COR-L47 (cell line): Measurements from ENCODE around the gene CDIP1.
A peak's percentile ranks its signal among the peaks of the same experiment; 100 is the strongest.

Source experiments
- DNase-seq: peaks from one replicate; lab custom pipeline; 2025; lab: John Stamatoyannopoulos, UW

CDIP1 gene

GRCh38 chr16:4514606-4515005 is 24.0 kb downstream of the CDIP1 start:
- no peak for DNase-seq

GRCh38 chr16:4513881-4514280 is 24.7 kb downstream of the CDIP1 start:
- no peak for DNase-seq

- no peak for DNase-seq
These were observed 25.3 kb downstream of the CDIP1 start for GRCh38 chr16:4513086-4513860.

- DNase-seq: no peak
These were observed 26.1 kb downstream of the CDIP1 start for GRCh38 chr16:4512473-4512872.

GRCh38 chr16:4511441-4512082 is 27.0 kb downstream of the CDIP1 start:
- DNase-seq: peak; percentile 47

GRCh38 chr16:4510747-4511426 is 27.7 kb downstream of the CDIP1 start:
- no peak for DNase-seq

- no peak for DNase-seq
These were observed 28.4 kb downstream of the CDIP1 start for GRCh38 chr16:4510131-4510530.

- DNase-seq: no peak
These were observed 29.2 kb downstream of the CDIP1 start for GRCh38 chr16:4509420-4509819.

GRCh38 chr16:4508806-4509205 is 29.8 kb downstream of the CDIP1 start:
- no peak for DNase-seq

GRCh38 chr16:4507588-4508345 is 30.8 kb downstream of the CDIP1 start:
- no peak for DNase-seq

- DNase-seq: peak; percentile 62
These were observed 32.1 kb downstream of the CDIP1 start for GRCh38 chr16:4506450-4506849.

GRCh38 chr16:4505356-4506147 is 33.0 kb downstream of the CDIP1 start:
- no peak for DNase-seq

- no peak for DNase-seq
These were observed 37.5 kb downstream of the CDIP1 start for GRCh38 chr16:4501071-4501478.

- no peak for DNase-seq
These were observed 38.3 kb downstream of the CDIP1 start for GRCh38 chr16:4500272-4500671.

- DNase-seq: no peak
These were observed 39.4 kb downstream of the CDIP1 start for GRCh38 chr16:4499196-4499555.

- DNase-seq: no peak
These were observed 39.9 kb downstream of the CDIP1 start for GRCh38 chr16:4498546-4499195.

- DNase-seq: no peak
These were observed 42.3 kb downstream of the CDIP1 start for GRCh38 chr16:4496305-4496704.

- DNase-seq: no peak
These were observed 42.8 kb downstream of the CDIP1 start for GRCh38 chr16:4495766-4496165.

- DNase-seq: no peak
These were observed 43.7 kb downstream of the CDIP1 start for GRCh38 chr16:4494746-4495490.

GRCh38 chr16:4491898-4492297 is 46.7 kb downstream of the CDIP1 start:
- no peak for DNase-seq
